Measurements from ENCODE around the gene C1orf35. TPM values are rescaled to one million over a fixed set of nuclear protein-coding genes. Genes with fewer than 3 reads are reported as not detected.

C1orf35 gene
- 10 to 100 TPM; 14.4 to 24.4 TPM for total RNA-seq

DNA sequence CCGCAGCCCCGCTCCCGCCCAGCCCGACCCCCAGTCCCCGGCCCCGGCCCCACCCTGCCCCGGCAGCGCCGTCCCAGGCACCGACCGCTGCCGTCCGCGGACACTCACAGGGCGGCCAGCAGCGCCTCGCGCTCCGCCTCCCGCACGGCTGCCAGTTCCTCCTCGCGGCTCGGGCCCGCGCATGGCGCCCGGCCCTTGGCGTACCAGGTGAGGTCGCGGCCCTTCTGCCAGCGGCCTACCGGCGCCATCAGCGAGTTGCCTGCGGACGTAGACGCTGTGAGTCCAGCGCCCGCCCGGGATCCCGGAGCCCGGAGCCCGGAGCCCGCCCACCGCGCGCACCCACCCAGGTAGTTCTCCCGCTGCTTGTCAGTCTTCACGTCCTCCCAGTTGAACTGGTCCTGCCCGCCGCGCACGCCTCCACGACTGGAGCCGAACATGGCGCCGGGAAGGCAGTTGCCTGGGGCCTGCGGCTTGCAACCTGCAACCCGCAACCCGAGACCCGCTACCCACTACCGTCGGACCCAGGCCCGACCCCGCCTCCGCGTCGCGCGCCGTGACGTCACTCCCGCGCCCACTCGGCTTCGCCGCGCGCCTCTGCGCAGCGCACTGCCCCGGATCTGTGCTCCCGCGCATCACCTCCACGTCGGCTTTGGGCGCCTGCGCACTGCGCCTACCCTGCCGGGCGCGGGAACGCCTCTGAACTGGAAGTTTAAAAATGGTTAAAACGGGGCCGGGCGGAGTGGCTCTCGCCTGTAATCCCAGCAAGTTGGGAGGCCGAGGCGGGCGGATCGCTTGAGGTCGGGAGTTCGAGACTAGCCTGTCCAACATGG lies at the start of gene C1orf35:
Gene C1orf35 (minus strand): TSS at position 535 of the 830 bp plus-strand sequence. CDS start 98 bp downstream, at position 437.
- no peaks in the 10 kb centered on the region for H3K27me3 Mint-ChIP-seq
- ChIA-PET POLR2A (interaction anchor here (0.7 kb wide), 1 partner anchor 52 kb away, joined by 3 read pairs; no protein-coding TSS in a partner anchor), CTCF (interaction anchor here (1.0 to 2.3 kb wide), 2 partner anchors 12 to 64 kb away, joined by 4 to 5 read pairs; no protein-coding TSS in a partner anchor)
- peaks cover 33% of the 10 kb centered on the region for H3K4me1 Mint-ChIP-seq
- peak within 1 kb of the TSS; percentile 97 for H3K27ac Mint-ChIP-seq
- H3K4me3 Mint-ChIP-seq: peak within 1 kb of the TSS; percentile 93
- H3K9me3 Mint-ChIP-seq: no peaks in the 10 kb centered on the region
- peak; percentile 97 for DNase-seq
- H3K36me3 Mint-ChIP-seq (ENCODE audit: low read depth): peaks cover 19% of the 10 kb centered on the region

GRCh38 chr1:228152918-228153258 lies 49.8 kb upstream of the C1orf35 start:
- Mint-ChIP-seq H3K36me3 (ENCODE audit: low read depth) (no peaks in the 10 kb centered on the region), H3K4me3 (no peak overlapping the region), H3K4me1 (peaks cover 19% of the 10 kb centered on the region), H3K27me3 (no peaks in the 10 kb centered on the region), H3K9me3 (no peaks in the 10 kb centered on the region), H3K27ac (no peak overlapping the region)
- ChIA-PET POLR2A (no interaction called here), CTCF (interaction anchor here (0.6 to 8.0 kb wide), 3 partner anchors 12 to 613 kb away, joined by 3 to 58 read pairs (median 3); partner anchors contain the start of gene IBA57)
- no peak for DNase-seq

DNA sequence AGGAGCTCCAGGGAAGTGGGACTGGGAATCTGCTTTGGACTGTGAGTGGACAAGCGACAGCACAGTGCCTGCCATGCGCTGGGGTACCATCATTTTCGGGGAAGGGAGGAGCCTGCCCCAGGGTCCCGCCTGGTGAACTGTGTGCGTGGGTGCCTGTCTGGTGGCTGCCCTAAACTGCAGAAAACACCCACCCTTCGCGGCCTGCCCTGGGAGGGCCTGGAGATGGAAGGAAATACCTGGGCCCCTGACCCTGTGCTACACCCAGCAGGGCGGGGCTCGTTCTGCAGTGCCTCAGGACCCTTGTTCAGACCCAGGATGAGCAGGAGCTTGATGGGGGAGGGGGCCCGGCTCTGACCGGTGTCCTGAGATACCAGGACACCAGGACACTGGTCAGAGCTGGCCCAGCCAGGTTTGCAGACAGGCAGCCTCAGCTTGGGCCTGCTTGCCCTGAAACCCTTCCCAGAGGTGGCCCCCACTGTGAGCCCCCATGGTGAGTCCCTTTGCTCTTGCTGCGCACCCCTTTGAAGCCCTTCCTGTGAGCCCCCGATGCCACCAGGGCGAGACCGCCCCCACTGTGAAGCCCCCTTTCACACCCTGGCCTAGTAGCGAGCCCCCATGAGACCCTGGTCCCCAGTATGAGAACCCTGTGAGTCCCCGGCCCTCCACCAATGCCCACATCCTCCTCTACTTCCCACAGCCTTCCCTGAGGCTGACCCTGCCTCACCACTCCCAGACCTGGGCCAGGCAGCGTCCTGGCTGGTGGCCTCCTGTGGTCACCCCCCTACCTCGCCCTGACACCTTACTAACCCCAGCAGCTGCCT lies 49.2 kb upstream of the C1orf35 start:
- Mint-ChIP-seq H3K9me3 (no peaks in the 10 kb centered on the region), H3K27me3 (no peaks in the 10 kb centered on the region), H3K27ac (no peak overlapping the region), H3K36me3 (ENCODE audit: low read depth) (no peaks in the 10 kb centered on the region), H3K4me1 (peaks cover 18% of the 10 kb centered on the region), H3K4me3 (no peak overlapping the region)
- POLR2A ChIA-PET: no interaction called here
- DNase-seq: no peak
- CTCF ChIA-PET: interaction anchor here (1.0 to 8.0 kb wide), 3 partner anchors 11 to 16 kb away, joined by 3 to 58 read pairs (median 3); partner anchors contain the start of gene IBA57

DNA sequence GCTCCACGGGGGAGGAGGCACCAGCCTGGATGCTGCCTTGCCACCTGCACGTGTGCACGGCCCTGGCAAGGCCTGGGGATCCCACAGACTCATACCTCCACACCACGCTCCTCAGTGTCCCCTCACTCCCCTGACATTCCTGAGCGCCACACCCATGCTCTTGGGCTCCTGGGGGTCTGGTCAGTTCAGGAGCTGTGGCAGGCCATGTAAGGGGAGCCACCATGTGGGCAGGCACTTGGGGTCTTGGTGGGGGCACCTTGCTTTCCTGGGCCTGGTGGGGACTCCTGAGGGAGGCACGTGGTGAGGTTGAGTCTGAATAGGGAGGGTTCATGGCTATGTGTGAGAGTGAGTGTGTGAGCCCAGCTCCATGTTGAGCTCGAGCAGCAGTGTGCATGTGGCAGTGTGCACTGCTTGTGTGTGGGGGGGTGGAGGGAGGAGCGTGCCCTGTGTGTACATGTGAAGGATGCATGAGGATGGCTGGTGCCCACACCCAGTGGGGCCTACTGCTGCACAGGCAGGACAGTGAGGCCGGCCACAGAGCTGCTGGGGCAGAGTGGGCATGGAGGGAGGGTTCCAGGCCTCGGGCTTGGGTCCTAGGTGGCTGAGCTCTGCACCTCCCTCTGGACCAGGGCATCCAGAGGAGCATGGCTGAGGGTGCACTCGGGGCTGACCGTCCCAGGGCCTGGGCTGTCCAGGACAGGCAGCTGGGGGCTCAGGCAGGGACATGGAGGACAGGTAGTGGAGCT lies 48.2 kb upstream of the C1orf35 start:
- H3K4me1 Mint-ChIP-seq: peaks cover 15% of the 10 kb centered on the region
- H3K27me3 Mint-ChIP-seq: no peaks in the 10 kb centered on the region
- H3K27ac Mint-ChIP-seq: no peak overlapping the region
- H3K36me3 Mint-ChIP-seq (ENCODE audit: low read depth): no peaks in the 10 kb centered on the region
- ChIA-PET CTCF (interaction anchor here (1.5 to 8.0 kb wide), 2 partner anchors 10 to 14 kb away, joined by 3 to 58 read pairs; partner anchors contain the start of gene IBA57), POLR2A (no interaction called here)
- no peak overlapping the region for H3K4me3 Mint-ChIP-seq
- DNase-seq: no peak
- H3K9me3 Mint-ChIP-seq: no peaks in the 10 kb centered on the region

GRCh38 chr1:228150461-228151179 lies 47.5 kb upstream of the C1orf35 start:
- H3K4me1 Mint-ChIP-seq: peaks cover 9% of the 10 kb centered on the region
- no peak for DNase-seq
- no peaks in the 10 kb centered on the region for H3K27me3 Mint-ChIP-seq
- H3K27ac Mint-ChIP-seq: no peak overlapping the region
- H3K9me3 Mint-ChIP-seq: no peaks in the 10 kb centered on the region
- ChIA-PET CTCF (interaction anchor here (8.0 kb wide), 1 partner anchor 14 kb away, joined by 58 read pairs; the partner anchor contains the start of gene IBA57), POLR2A (no interaction called here)
- no peaks in the 10 kb centered on the region for H3K36me3 Mint-ChIP-seq (ENCODE audit: low read depth)
- no peak overlapping the region for H3K4me3 Mint-ChIP-seq

- Mint-ChIP-seq H3K36me3 (ENCODE audit: low read depth) (no peaks in the 10 kb centered on the region), H3K27me3 (no peaks in the 10 kb centered on the region), H3K27ac (no peak overlapping the region), H3K9me3 (no peaks in the 10 kb centered on the region), H3K4me3 (no peak overlapping the region), H3K4me1 (peaks cover 6% of the 10 kb centered on the region)
- no peak for DNase-seq
- POLR2A ChIA-PET: no interaction called here
- CTCF ChIA-PET: interaction anchor here (8.0 kb wide), 1 partner anchor 15 kb away, joined by 58 read pairs; the partner anchor contains the start of gene IBA57
Observed at GRCh38 chr1:228150120-228150460, 47.0 kb upstream of the C1orf35 start.

DNA sequence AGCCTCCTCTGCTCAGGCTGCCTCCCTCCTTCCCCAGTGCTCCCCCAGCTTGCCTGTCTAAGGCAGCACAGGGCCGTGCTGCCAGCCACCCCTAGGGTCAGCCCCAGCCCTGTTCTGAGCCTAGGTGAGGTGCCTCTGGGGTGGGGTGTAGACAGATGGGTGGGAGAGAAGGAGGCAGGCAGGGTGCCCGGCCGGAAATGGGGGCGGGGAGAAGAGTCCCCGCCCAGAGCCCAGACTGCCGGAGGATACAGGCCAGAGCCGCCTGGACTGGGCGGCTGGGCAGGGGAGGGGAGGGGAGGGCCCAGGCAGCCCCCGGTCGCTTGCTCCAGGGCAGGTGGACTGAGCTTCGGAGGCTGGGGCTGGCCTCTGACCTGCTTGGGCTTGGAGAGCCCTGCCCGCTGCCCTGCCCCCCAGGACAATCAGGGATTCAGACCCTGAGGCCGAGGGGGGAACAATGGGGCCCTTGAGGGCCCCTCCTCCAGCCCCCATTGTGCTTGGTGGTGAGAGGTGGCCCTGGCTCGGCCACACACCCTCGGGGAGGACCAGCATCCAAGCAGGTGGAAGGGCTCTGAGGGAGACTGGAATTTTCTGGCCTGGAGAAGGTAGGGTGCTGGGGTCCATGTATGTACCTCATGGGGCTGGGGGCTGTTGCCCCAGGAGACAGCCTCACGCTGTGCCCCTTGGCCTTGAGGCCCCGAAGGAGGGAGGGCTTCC lies 46.4 kb upstream of the C1orf35 start, which contains the start of gene GJC2:
Gene GJC2 (plus strand): TSS at position 525 of the 714 bp plus-strand sequence. CDS start 7,829 bp downstream, outside the sequence.
- Mint-ChIP-seq H3K4me3 (no peak within 1 kb of the TSS), H3K4me1 (peaks cover 1% of the 10 kb centered on the region), H3K27ac (no peak within 1 kb of the TSS), H3K9me3 (no peaks in the 10 kb centered on the region), H3K27me3 (no peaks in the 10 kb centered on the region), H3K36me3 (ENCODE audit: low read depth) (no peaks in the 10 kb centered on the region)
- CTCF ChIA-PET: interaction anchor here (0.9 to 1.9 kb wide), 4 partner anchors 14 to 61 kb away, joined by 3 to 5 read pairs (median 4); partner anchors contain the start of gene IBA57
- POLR2A ChIA-PET: no interaction called here
- DNase-seq: no peak

- CTCF ChIA-PET: interaction anchor here (0.9 to 1.9 kb wide), 4 partner anchors 14 to 62 kb away, joined by 3 to 5 read pairs (median 4); partner anchors contain the start of gene IBA57
- Mint-ChIP-seq H3K36me3 (ENCODE audit: low read depth) (no peaks in the 10 kb centered on the region), H3K27me3 (no peaks in the 10 kb centered on the region), H3K27ac (no peak overlapping the region), H3K9me3 (no peaks in the 10 kb centered on the region), H3K4me3 (no peak overlapping the region), H3K4me1 (peaks cover 3% of the 10 kb centered on the region)
- POLR2A ChIA-PET: no interaction called here
- no peak for DNase-seq
Observed at GRCh38 chr1:228148935-228149405, 45.8 kb upstream of the C1orf35 start.

DNA sequence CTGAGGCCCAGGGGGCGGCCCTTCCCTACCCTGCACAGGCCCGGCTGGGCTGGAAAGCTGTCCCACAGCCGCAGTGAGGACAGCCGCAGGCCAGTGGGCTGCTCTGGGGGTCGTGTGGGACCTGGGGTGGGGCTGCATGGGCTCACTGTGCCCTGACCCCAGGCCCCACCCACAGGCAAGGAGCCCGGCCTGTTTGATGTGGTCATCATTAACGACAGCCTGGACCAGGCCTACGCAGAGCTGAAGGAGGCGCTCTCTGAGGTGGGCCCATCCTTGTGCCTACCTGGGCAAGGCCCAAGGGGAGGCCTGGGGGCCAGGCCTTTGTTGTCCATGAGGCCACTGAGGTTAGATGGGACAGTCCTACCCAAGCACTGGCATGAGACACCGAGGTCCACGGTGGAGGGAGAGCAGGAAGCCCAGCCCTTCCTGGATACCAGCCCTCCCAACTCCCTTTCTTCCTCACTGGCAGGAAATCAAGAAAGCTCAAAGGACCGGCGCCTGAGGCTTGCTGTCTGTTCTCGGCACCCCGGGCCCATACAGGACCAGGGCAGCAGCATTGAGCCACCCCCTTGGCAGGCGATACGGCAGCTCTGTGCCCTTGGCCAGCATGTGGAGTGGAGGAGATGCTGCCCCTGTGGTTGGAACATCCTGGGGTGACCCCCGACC lies 45.2 kb upstream of the C1orf35 start:
- no peaks in the 10 kb centered on the region for H3K36me3 Mint-ChIP-seq (ENCODE audit: low read depth)
- ChIA-PET CTCF (interaction anchor here (1.3 to 1.9 kb wide), 2 partner anchors 15 to 19 kb away, joined by 3 to 5 read pairs; no protein-coding TSS in a partner anchor), POLR2A (no interaction called here)
- DNase-seq: no peak
- no peak overlapping the region for H3K4me3 Mint-ChIP-seq
- no peaks in the 10 kb centered on the region for H3K9me3 Mint-ChIP-seq
- peaks cover 10% of the 10 kb centered on the region for H3K4me1 Mint-ChIP-seq
- H3K27me3 Mint-ChIP-seq: no peaks in the 10 kb centered on the region
- H3K27ac Mint-ChIP-seq: no peak overlapping the region

DNA sequence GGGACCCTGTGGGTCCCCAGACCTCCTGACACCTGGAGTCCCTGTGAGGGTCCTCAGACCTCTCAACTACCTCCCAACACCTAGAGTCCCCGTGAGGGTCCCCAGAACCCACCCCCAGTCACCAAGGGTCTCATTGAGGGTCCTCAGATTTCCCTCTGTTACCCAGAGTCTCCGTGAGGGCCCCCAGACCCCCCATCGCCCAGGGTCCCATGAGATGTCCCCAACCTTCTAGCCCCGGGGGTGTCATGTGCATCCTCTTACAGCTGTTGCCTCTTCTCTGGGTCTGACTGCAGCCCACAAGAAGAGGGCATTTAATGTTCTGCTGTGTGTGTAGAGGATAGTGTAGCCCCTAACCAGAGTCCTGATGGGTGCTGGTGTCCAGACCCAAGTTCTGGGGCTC lies 44.6 kb upstream of the C1orf35 start:
- Mint-ChIP-seq H3K27ac (no peak overlapping the region), H3K27me3 (no peaks in the 10 kb centered on the region), H3K36me3 (ENCODE audit: low read depth) (peaks cover 3% of the 10 kb centered on the region), H3K9me3 (no peaks in the 10 kb centered on the region), H3K4me3 (no peak overlapping the region), H3K4me1 (peaks cover 15% of the 10 kb centered on the region)
- ChIA-PET POLR2A (no interaction called here), CTCF (interaction anchor here (1.9 kb wide), 1 partner anchor 20 kb away, joined by 5 read pairs; no protein-coding TSS in a partner anchor)
- DNase-seq: no peak

All from activated CD4-positive, alpha-beta T cell treated with anti-CD3 and anti-CD28 coated beads, Interleukin-2, amount 10 ng/mL, durations not matched to agents 7 days and 5 days (primary cell).